GM11168 (cell line): ENCODE data around the gene SIX6.

Source experiments
- in situ Hi-C: fragments of 300-500 bp; cut with MboI; formaldehyde crosslinking; loops from one replicate; pipeline ENCODE4 v1.12.0; 2022; ENCODE audit warnings: low sequenced_read_pairs; ENCODE audit not compliant: unreplicated experiment

The SIX6 gene

GRCh38 chr14:60512973-60513571 lies 4.1 kb downstream of the SIX6 start:
- in situ Hi-C loops, result no loop called here

DNA sequence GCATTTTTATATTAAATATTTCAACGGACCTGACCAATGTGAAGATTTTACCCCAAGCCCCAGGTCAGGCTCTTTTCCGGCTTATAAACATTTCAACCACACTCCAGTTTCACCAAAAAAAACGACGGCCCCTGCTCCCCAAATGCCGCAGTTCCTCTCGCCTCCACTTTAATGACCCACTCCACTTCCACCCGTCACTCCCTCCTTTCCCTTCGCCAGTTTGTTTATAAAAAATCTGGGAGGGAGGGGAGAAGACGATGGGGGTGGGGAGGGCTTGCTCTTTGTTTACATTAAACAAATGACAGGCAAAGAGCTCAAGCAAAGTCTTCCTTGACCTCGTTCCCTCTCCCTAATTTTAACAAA lies 5.4 kb downstream of the SIX6 start:
- in situ Hi-C loops, result no loop called here

GRCh38 chr14:60514741-60515491 lies 6.0 kb downstream of the SIX6 start:
- in situ Hi-C loops, result no loop called here

DNA sequence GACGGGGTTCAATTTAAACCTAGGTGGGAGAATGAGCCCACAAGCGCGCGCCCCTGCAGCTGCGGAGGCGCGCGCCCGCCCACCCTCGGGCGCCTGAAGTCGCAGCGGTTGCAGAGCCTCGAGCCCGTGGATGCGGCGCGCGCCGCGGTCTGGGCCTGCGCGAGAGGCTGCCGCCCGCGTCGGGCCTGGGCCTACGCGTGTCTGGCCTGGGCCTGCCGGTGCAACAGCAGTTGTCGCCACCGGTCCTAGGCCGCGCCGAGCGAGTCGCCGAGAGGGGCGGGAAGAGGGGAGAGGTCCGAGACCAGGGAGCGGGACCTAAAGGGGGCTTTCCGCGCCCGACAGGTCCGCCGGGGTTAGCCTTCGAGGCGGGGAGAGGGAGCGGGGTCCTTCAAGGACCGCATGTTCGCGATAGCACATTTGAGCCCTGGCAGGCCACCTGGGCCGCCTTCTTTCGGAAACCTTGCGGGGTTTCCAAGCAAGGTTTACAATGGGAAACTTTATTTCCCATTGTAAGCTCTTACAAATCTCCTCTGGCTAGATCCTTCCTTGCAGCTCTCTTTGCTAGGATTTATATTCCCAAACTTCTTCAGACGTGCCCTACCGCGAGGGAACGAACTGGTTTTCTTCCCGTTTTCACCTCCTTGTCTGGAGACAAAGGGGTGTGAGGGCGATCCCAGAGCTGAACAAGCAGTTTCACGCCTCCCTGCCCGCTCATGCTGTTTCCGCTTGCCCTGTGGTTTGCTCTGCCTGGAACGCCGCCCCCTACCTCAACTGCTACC lies 6.8 kb downstream of the SIX6 start:
- in situ Hi-C loops, result no loop called here

DNA sequence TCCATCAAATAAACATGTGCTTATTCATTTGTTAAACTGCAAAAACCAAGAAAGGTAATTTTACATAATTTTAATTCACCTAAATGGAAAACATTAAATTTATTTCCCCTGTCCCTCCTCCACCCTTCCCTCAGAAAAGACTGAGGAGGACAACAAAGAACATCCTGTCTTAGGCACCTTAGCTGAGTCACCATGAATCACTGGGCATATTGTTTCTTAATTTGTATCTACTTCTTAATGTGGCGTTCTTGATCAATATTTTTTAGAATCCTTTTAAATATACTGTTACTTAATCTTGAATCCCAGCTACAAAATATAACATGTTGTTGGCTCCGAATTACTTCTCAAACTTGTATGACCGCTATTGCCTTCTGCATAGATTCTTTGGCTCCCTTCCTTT lies 23.5 kb downstream of the SIX6 start:
- in situ Hi-C loops, result no loop called here

DNA sequence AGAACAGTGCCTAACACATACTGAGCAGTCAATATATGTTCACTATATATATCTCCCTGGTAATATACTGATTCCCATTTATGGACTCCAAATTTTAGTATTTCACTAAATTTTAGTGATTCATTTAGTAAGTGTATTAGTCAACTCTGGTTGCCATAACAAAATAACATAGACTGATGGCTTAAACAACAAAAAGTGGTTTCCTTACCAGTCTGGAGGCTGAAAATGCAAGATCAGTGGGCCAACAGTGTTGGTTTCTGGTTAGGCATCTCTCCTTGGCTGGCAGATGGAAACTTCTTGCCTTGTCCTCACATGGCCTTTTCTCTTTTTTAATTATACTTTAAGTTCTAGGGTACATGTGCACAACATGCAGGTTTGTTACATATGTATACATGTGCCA lies 28.7 kb downstream of the SIX6 start:
- in situ Hi-C loops, result no loop called here

DNA sequence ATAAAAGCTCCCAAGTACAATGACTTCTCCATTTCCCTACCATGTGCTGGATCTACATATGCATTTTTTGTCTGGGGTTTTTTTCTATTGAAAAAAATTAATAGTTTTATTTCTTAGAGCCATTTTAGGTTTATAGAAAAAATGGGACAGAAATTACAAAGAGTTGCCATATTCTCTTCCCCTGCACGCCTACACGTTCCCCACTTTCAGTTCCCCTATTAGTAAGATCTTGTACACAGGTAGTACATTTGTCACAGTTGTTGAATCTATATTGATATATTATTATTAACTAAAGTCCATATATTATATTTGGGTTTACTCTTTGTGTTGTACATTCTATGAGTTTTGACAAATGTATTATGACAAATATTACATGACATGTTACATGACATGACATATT lies 35.7 kb downstream of the SIX6 start:
- in situ Hi-C loops, result no loop called here

- in situ Hi-C loops, result loop anchor here (25.0 kb wide), 1 partner anchor 492 kb away; no protein-coding TSS in a partner anchor
Observed at GRCh38 chr14:60553808-60554207, 44.9 kb downstream of the SIX6 start.

- in situ Hi-C loops, result loop anchor here (5.0 to 25.0 kb wide), 3 partner anchors 215 to 500 kb away; no protein-coding TSS in a partner anchor
Observed at GRCh38 chr14:60561845-60562746, 53.1 kb downstream of the SIX6 start.
